MM.1S (cell line): ENCODE measurements around the gene TFEC.
A peak's percentile ranks its signal among the peaks of the same experiment; 100 is the strongest.

Experiments used
- DNase-seq: peaks from one replicate; pipeline ENCODE4 v3.0.0-alpha.2; 2015
- H2AFZ ChIP-seq: fragments of 300-600 bp; sonication (generic); 2 replicates; pipeline ENCODE4 v1.6.0; 2016; ENCODE audit warnings: antibody characterized with exemption, low read length
- H3F3A ChIP-seq: fragments of 300-600 bp; sonication (generic); 2 replicates; pipeline ENCODE4 v1.6.1; 2016; ENCODE audit warnings: mild to moderate bottlenecking, antibody characterized with exemption, low read length, moderate library complexity, mixed read lengths; ENCODE audit not compliant: insufficient read depth
- H3K27ac ChIP-seq: fragments of 300-600 bp; sonication (generic); 2 replicates; pipeline ENCODE4 v1.5.1; 2016; ENCODE audit warnings: mild to moderate bottlenecking, low read length
- H3K27me3 ChIP-seq: fragments of 300-600 bp; sonication (generic); replicated peaks from 2 replicates; pipeline ENCODE4 v1.6.0; 2016; ENCODE audit warnings: low read length; ENCODE audit not compliant: insufficient read depth
- H3K36me3 ChIP-seq: fragments of 300-600 bp; sonication (generic); replicated peaks from 2 replicates; pipeline ENCODE4 v1.6.1; 2016; ENCODE audit warnings: mild to moderate bottlenecking, low read length, mixed read lengths; ENCODE audit not compliant: insufficient read depth
- H3K4me1 ChIP-seq: fragments of 300-600 bp; sonication (generic); 2 replicates; pipeline ENCODE4 v1.6.1; 2016; ENCODE audit warnings: low read length, mixed read lengths
- H3K4me2 ChIP-seq: fragments of 300-600 bp; sonication (generic); 2 replicates; pipeline ENCODE4 v1.6.0; 2016; ENCODE audit warnings: low read depth, low read length
- H3K4me3 ChIP-seq: fragments of 300-600 bp; sonication (generic); 2 replicates; pipeline ENCODE4 v1.5.1; 2016; ENCODE audit warnings: low read length, mixed read lengths
- H3K79me2 ChIP-seq: fragments of 300-600 bp; sonication (generic); 2 replicates; pipeline ENCODE4 v1.6.1; 2016; ENCODE audit warnings: mixed run types, low read length, mixed read lengths
- H3K9ac ChIP-seq: fragments of 300-600 bp; sonication (generic); 2 replicates; pipeline ENCODE4 v1.6.1; 2016; ENCODE audit warnings: low read length, mixed read lengths
- H3K9me2 ChIP-seq: fragments of 300-600 bp; sonication (generic); replicated peaks from 2 replicates; pipeline ENCODE4 v1.6.1; 2016; ENCODE audit warnings: mild to moderate bottlenecking, low read length, mixed read lengths; ENCODE audit not compliant: insufficient read depth
- H3K9me3 ChIP-seq: fragments of 300-600 bp; sonication (generic); replicated peaks from 2 replicates; pipeline ENCODE4 v1.6.1; 2016; ENCODE audit warnings: mild to moderate bottlenecking, low read length, mixed read lengths; ENCODE audit not compliant: insufficient read depth
- H4K20me1 ChIP-seq: fragments of 300-600 bp; sonication (generic); 2 replicates; pipeline ENCODE4 v1.6.1; 2016; ENCODE audit warnings: mild to moderate bottlenecking, low read length, moderate library complexity, mixed read lengths; ENCODE audit not compliant: insufficient read depth
- CTCF ChIP-seq: fragments of 300-600 bp; sonication (generic); IDR thresholded peaks from 2 replicates; pipeline ENCODE4 v1.5.1; 2016; ENCODE audit warnings: antibody characterized with exemption, low read length, mixed read lengths
- EZH2 ChIP-seq: fragments of 300-600 bp; sonication (generic); optimal IDR thresholded peaks from 2 replicates; pipeline ENCODE3; 2017; ENCODE audit warnings: low read depth, mild to moderate bottlenecking, antibody characterized with exemption, low read length, mixed read lengths
- EZH2phosphoT487 ChIP-seq: fragments of 300-600 bp; sonication (generic); IDR thresholded peaks from 2 replicates; pipeline ENCODE4 v1.6.1; 2018; ENCODE audit warnings: antibody characterized with exemption, low read length

Gene TFEC

DNA sequence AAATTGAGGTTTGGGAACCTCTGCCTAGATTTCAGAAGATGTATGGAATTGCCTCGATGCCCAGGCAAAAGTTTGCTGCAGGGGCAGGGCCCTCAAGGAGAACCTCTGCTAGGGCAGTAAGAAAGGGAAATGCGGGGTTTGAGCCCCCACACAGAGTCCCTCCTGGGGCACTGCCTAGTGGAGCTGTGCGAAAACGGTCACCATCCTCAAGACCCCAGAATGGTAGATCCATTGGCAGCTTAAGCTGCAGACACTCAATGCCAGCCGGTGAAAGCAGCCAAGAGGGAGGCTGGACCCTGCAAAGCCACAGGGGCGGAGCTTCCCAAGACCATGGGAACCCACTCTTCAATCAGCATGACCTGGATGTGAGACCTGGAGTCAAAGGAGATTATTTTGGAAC, 15.0 kb upstream of the TFEC start:
- no peak for DNase-seq
- H3K36me3 ChIP-seq, result no peaks in the 10 kb centered on the region
- no peaks in the 10 kb centered on the region for H4K20me1 ChIP-seq
- 0 out of 2 replicates have a peak, but pooled peaks cover 4% of the 10 kb centered on the region for H3F3A ChIP-seq
- peaks cover 14% of the 10 kb centered on the region for H3K4me1 ChIP-seq
- no peak overlapping the region for H3K4me3 ChIP-seq
- H3K9me3 ChIP-seq, result no peaks in the 10 kb centered on the region
- TF ChIP-seq EZH2 (no peak), EZH2phosphoT487 (no peak), CTCF (no peak)
- H3K79me2 ChIP-seq, result no peaks in the 10 kb centered on the region
- H3K9me2 ChIP-seq, result no peaks in the 10 kb centered on the region
- no peaks in the 10 kb centered on the region for H3K27me3 ChIP-seq
- H3K4me2 ChIP-seq, result no peak overlapping the region
- H3K27ac ChIP-seq, result no peak overlapping the region
- no peak overlapping the region for H3K9ac ChIP-seq
- H2AFZ ChIP-seq, result no peak overlapping the region

DNA sequence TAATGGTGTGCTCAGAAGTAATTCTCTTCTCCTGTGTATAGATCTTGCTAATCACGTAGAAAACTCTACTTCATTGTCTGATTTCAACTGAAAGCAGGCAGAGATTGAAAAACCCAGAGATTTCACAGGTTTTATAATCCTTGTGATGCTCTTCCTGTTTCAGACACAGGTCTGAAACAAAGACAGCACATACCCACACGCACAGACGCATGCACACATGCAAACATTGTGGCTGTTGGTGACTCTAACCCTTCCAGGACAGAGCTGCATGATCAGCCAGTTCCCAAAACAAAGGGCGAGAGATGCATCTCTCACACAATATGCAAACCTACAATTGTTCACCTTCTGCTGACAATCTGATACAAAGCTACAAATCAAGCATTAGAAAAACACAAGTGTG, 11.1 kb upstream of the TFEC start:
- no peaks in the 10 kb centered on the region for H3K9me3 ChIP-seq
- no peaks in the 10 kb centered on the region for H3K9me2 ChIP-seq
- H2AFZ ChIP-seq, result 0 out of 2 replicates have a peak overlapping the region, but pooled peaks have one; percentile 5
- 0 out of 2 replicates have a peak, but pooled peaks cover 4% of the 10 kb centered on the region for H3F3A ChIP-seq
- H3K9ac ChIP-seq, result no peak overlapping the region
- peak overlapping the region; percentile 36; the same call in 1 of the 2 replicates for H3K27ac ChIP-seq
- H3K79me2 ChIP-seq, result no peaks in the 10 kb centered on the region
- H3K36me3 ChIP-seq, result no peaks in the 10 kb centered on the region
- no peaks in the 10 kb centered on the region for H3K27me3 ChIP-seq
- TF ChIP-seq EZH2, result no peak
- no peak for TF ChIP-seq EZH2phosphoT487
- no peak for TF ChIP-seq CTCF
- no peak overlapping the region for H3K4me3 ChIP-seq
- DNase-seq, result peak; percentile 81
- no peaks in the 10 kb centered on the region for H4K20me1 ChIP-seq
- peaks cover 14% of the 10 kb centered on the region for H3K4me1 ChIP-seq
- H3K4me2 ChIP-seq, result peak overlapping the region; percentile 14; the same call in 1 of the 2 replicates

GRCh38 chr7:116037401-116037800, 6.8 kb upstream of the TFEC start:
- no peaks in the 10 kb centered on the region for H3K9me3 ChIP-seq
- peaks cover 14% of the 10 kb centered on the region for H3K4me1 ChIP-seq
- no peaks in the 10 kb centered on the region for H3K27me3 ChIP-seq
- H4K20me1 ChIP-seq, result no peaks in the 10 kb centered on the region
- no peaks in the 10 kb centered on the region for H3K9me2 ChIP-seq
- H3K79me2 ChIP-seq, result no peaks in the 10 kb centered on the region
- no peak overlapping the region for H3K9ac ChIP-seq
- 0 out of 2 replicates have a peak, but pooled peaks cover 4% of the 10 kb centered on the region for H3F3A ChIP-seq
- no peak overlapping the region for H3K4me3 ChIP-seq
- H3K27ac ChIP-seq, result no peak overlapping the region
- no peak overlapping the region for H3K4me2 ChIP-seq
- no peak for TF ChIP-seq CTCF
- H2AFZ ChIP-seq, result no peak overlapping the region
- no peak for DNase-seq
- H3K36me3 ChIP-seq, result no peaks in the 10 kb centered on the region
